Lower leg skin (tissue), 3 donors: ENCODE results near the gene THSD4.

Source experiments
- POLR2A ChIP-seq, 2 donors: fragments of 450-650 bp; IDR thresholded peaks; one replicate each; pipeline ENCODE4 v1.6.1; 2016 to 2017; ENCODE audit warnings: antibody characterized with exemption in 2 of 2, mild to moderate bottlenecking in 1 of 2, moderate library complexity in 1 of 2
- TF ChIP-seq, protein P1 (sequence below), 3 donors: fragments of 450-650 bp; IDR thresholded peaks; one replicate each; pipeline ENCODE4 v1.5.1; 2016; ENCODE audit warnings: antibody characterized with exemption in 3 of 3, mild to moderate bottlenecking in 3 of 3, moderate library complexity in 2 of 3

GRCh38 chr15:71502077-71502432 lies 386.8 kb downstream of the THSD4 start:
- TF ChIP-seq, protein P1, sequence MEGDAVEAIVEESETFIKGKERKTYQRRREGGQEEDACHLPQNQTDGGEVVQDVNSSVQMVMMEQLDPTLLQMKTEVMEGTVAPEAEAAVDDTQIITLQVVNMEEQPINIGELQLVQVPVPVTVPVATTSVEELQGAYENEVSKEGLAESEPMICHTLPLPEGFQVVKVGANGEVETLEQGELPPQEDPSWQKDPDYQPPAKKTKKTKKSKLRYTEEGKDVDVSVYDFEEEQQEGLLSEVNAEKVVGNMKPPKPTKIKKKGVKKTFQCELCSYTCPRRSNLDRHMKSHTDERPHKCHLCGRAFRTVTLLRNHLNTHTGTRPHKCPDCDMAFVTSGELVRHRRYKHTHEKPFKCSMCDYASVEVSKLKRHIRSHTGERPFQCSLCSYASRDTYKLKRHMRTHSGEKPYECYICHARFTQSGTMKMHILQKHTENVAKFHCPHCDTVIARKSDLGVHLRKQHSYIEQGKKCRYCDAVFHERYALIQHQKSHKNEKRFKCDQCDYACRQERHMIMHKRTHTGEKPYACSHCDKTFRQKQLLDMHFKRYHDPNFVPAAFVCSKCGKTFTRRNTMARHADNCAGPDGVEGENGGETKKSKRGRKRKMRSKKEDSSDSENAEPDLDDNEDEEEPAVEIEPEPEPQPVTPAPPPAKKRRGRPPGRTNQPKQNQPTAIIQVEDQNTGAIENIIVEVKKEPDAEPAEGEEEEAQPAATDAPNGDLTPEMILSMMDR (IDR thresholded peaks at IDR 0.05), result no peak
- TF ChIP-seq POLR2A (IDR thresholded peaks at IDR 0.05), result no peak
